Activated T-helper 1 cell treated with anti-CD3 and anti-CD28 coated beads, Interleukin-12 subunit alpha, Interleukin-12 subunit beta, Interleukin-2, Interleukin-4 antibody, amounts not matched to agents 30 ng/mL and 10 ng/mL and 1 ng/mL, durations not matched to agents 14 hours and 24 hours and 36 hours (primary cell): Measurements from ENCODE around the gene TAGLN3. TPM values are rescaled to one million over a fixed set of nuclear protein-coding genes. Genes with fewer than 3 reads are reported as not detected.
A peak's percentile ranks its signal among the peaks of the same experiment; 100 is the strongest.

Experiments
- DNase-seq: peaks from one replicate; pipeline ENCODE4 v3.0.0; 2021; ENCODE audit warnings: low spot score
- H3K27ac Mint-ChIP-seq: one replicate; pipeline ENCODE4 v1.8.0; 2021; ENCODE audit warnings: mild to moderate bottlenecking, mixed read lengths
- H3K27me3 Mint-ChIP-seq: one replicate; pipeline ENCODE4 v1.8.0; 2022; ENCODE audit warnings: mild to moderate bottlenecking, moderate library complexity, mixed read lengths; ENCODE audit not compliant: insufficient read depth
- H3K36me3 Mint-ChIP-seq: one replicate; pipeline ENCODE4 v1.8.0; 2021; ENCODE audit warnings: low read depth, mixed read lengths
- H3K4me1 Mint-ChIP-seq: one replicate; pipeline ENCODE4 v1.8.0; 2021; ENCODE audit warnings: low read depth, mixed read lengths
- H3K4me3 Mint-ChIP-seq: one replicate; pipeline ENCODE4 v1.8.0; 2021; ENCODE audit warnings: mild to moderate bottlenecking, moderate library complexity, mixed read lengths
- H3K9me3 Mint-ChIP-seq: one replicate; pipeline ENCODE4 v1.8.0; 2021; ENCODE audit warnings: mixed read lengths
- intact Hi-C: fragments of 100-400 bp; cut with micrococcal nuclease; formaldehyde crosslinking; loops from one replicate; pipeline ENCODE4 v1.15.1; 2024
- total RNA-seq: library from RNA; stranded (reverse); gene quantifications from 2 replicates; pipeline ENCODE4 v1.2.3, GENCODE V29; 2022

Gene TAGLN3
- total RNA-seq, 1 donor from 2014 or later: 0.78 TPM

- peaks cover 3% of the 10 kb centered on the region for H3K36me3 Mint-ChIP-seq
- intact Hi-C loops: no loop called here
- no peak overlapping the region for H3K4me3 Mint-ChIP-seq
- peak overlapping the region; percentile 69 for H3K27ac Mint-ChIP-seq
- DNase-seq: no peak
- H3K9me3 Mint-ChIP-seq: no peaks in the 10 kb centered on the region
- peaks cover 57% of the 10 kb centered on the region for H3K4me1 Mint-ChIP-seq
- H3K27me3 Mint-ChIP-seq: no peaks in the 10 kb centered on the region
Measured at GRCh38 chr3:112004669-112005068, 5.9 kb downstream of the TAGLN3 start.

- Mint-ChIP-seq H3K9me3 (no peaks in the 10 kb centered on the region), H3K27me3 (no peaks in the 10 kb centered on the region), H3K27ac (peak overlapping the region; percentile 30), H3K36me3 (peaks cover 3% of the 10 kb centered on the region), H3K4me3 (no peak overlapping the region), H3K4me1 (peaks cover 57% of the 10 kb centered on the region)
- intact Hi-C loops: no loop called here
- no peak for DNase-seq
Measured at GRCh38 chr3:112005091-112005672, 6.5 kb downstream of the TAGLN3 start.

GRCh38 chr3:112007633-112008032, 8.9 kb downstream of the TAGLN3 start:
- Mint-ChIP-seq H3K27me3 (no peaks in the 10 kb centered on the region), H3K9me3 (no peaks in the 10 kb centered on the region), H3K27ac (no peak overlapping the region), H3K4me3 (no peak overlapping the region), H3K4me1 (peaks cover 41% of the 10 kb centered on the region), H3K36me3 (peaks cover 3% of the 10 kb centered on the region)
- intact Hi-C loops: no loop called here
- no peak for DNase-seq

- H3K27ac Mint-ChIP-seq: no peak overlapping the region
- intact Hi-C loops: no loop called here
- no peak for DNase-seq
- no peaks in the 10 kb centered on the region for H3K9me3 Mint-ChIP-seq
- H3K36me3 Mint-ChIP-seq: peaks cover 3% of the 10 kb centered on the region
- peaks cover 37% of the 10 kb centered on the region for H3K4me1 Mint-ChIP-seq
- H3K4me3 Mint-ChIP-seq: no peak overlapping the region
- H3K27me3 Mint-ChIP-seq: no peaks in the 10 kb centered on the region
Measured at GRCh38 chr3:112009670-112010069, 10.9 kb downstream of the TAGLN3 start.

- H3K27ac Mint-ChIP-seq: no peak overlapping the region
- no peak for DNase-seq
- peaks cover 28% of the 10 kb centered on the region for H3K4me1 Mint-ChIP-seq
- H3K4me3 Mint-ChIP-seq: no peak overlapping the region
- no peaks in the 10 kb centered on the region for H3K9me3 Mint-ChIP-seq
- intact Hi-C loops: no loop called here
- H3K27me3 Mint-ChIP-seq: no peaks in the 10 kb centered on the region
- no peaks in the 10 kb centered on the region for H3K36me3 Mint-ChIP-seq
Measured at GRCh38 chr3:112010636-112011035, 11.9 kb downstream of the TAGLN3 start.

- no peaks in the 10 kb centered on the region for H3K27me3 Mint-ChIP-seq
Measured at GRCh38 chr3:112011376-112011940, 12.7 kb downstream of the TAGLN3 start.

GRCh38 chr3:112012205-112012992, 13.7 kb downstream of the TAGLN3 start:
- intact Hi-C loops: loop anchor here (2.0 kb wide), 3 partner anchors 30 to 118 kb away; partner anchors contain the start of gene ABHD10
- Mint-ChIP-seq H3K9me3 (no peaks in the 10 kb centered on the region), H3K4me1 (peaks cover 28% of the 10 kb centered on the region)

More at GRCh38 chr3:112011376-112011940, 12.7 kb downstream of the TAGLN3 start:
- intact Hi-C loops: no loop called here
- Mint-ChIP-seq H3K4me1 (peaks cover 28% of the 10 kb centered on the region), H3K4me3 (no peak overlapping the region), H3K9me3 (no peaks in the 10 kb centered on the region), H3K27ac (no peak overlapping the region), H3K36me3 (no peaks in the 10 kb centered on the region)
- DNase-seq: no peak

GRCh38 chr3:112013058-112013783, 14.5 kb downstream of the TAGLN3 start:
- Mint-ChIP-seq H3K9me3 (no peaks in the 10 kb centered on the region), H3K4me1 (peaks cover 28% of the 10 kb centered on the region), H3K27me3 (no peaks in the 10 kb centered on the region), H3K36me3 (no peaks in the 10 kb centered on the region), H3K27ac (peak overlapping the region; percentile 79), H3K4me3 (no peak overlapping the region)
- intact Hi-C loops: loop anchor here (1.0 to 2.0 kb wide), 8 partner anchors 11 to 296 kb away; partner anchors contain the start of gene ABHD10
- DNase-seq: peak; percentile 38

More at GRCh38 chr3:112012205-112012992, 13.7 kb downstream of the TAGLN3 start:
- Mint-ChIP-seq H3K36me3 (no peaks in the 10 kb centered on the region), H3K27me3 (no peaks in the 10 kb centered on the region), H3K4me3 (no peak overlapping the region), H3K27ac (peak overlapping the region; percentile 79)
- DNase-seq: no peak

GRCh38 chr3:112013784-112014143, 15.0 kb downstream of the TAGLN3 start:
- Mint-ChIP-seq H3K9me3 (no peaks in the 10 kb centered on the region), H3K4me3 (no peak overlapping the region), H3K27ac (no peak overlapping the region), H3K27me3 (no peaks in the 10 kb centered on the region), H3K36me3 (no peaks in the 10 kb centered on the region), H3K4me1 (peaks cover 25% of the 10 kb centered on the region)
- DNase-seq: no peak
- intact Hi-C loops: loop anchor here (1.0 to 2.0 kb wide), 8 partner anchors 11 to 296 kb away; partner anchors contain the start of gene ABHD10

- Mint-ChIP-seq H3K27me3 (no peaks in the 10 kb centered on the region), H3K36me3 (no peaks in the 10 kb centered on the region), H3K9me3 (peaks cover 3% of the 10 kb centered on the region), H3K4me3 (no peak overlapping the region), H3K27ac (no peak overlapping the region), H3K4me1 (peaks cover 29% of the 10 kb centered on the region)
- intact Hi-C loops: no loop called here
- no peak for DNase-seq
Measured at GRCh38 chr3:112017091-112017490, 18.4 kb downstream of the TAGLN3 start.

GRCh38 chr3:112018712-112019111, 20.0 kb downstream of the TAGLN3 start:
- H3K9me3 Mint-ChIP-seq: peaks cover 3% of the 10 kb centered on the region
- intact Hi-C loops: no loop called here
- H3K36me3 Mint-ChIP-seq: no peaks in the 10 kb centered on the region
- no peak for DNase-seq
- H3K4me1 Mint-ChIP-seq: peaks cover 15% of the 10 kb centered on the region
- H3K27me3 Mint-ChIP-seq: no peaks in the 10 kb centered on the region
- H3K4me3 Mint-ChIP-seq: no peak overlapping the region
- no peak overlapping the region for H3K27ac Mint-ChIP-seq

- H3K27me3 Mint-ChIP-seq: no peaks in the 10 kb centered on the region
- H3K36me3 Mint-ChIP-seq: no peaks in the 10 kb centered on the region
- no peak overlapping the region for H3K4me3 Mint-ChIP-seq
- peaks cover 3% of the 10 kb centered on the region for H3K9me3 Mint-ChIP-seq
- H3K27ac Mint-ChIP-seq: no peak overlapping the region
- no peak for DNase-seq
- peaks cover 10% of the 10 kb centered on the region for H3K4me1 Mint-ChIP-seq
- intact Hi-C loops: no loop called here
Measured at GRCh38 chr3:112019716-112020115, 21.0 kb downstream of the TAGLN3 start.
